Ovary (tissue), 9 donors: ENCODE measurements around the gene WDR18. TPM values are rescaled to one million over a fixed set of nuclear protein-coding genes. Genes with fewer than 3 reads are reported as not detected.

ENCODE experiments used
- DNase-seq, 5 donors: peaks; one replicate each; pipeline ENCODE4 v3.0.0-alpha.2; 2019 to 2020
- H3K27ac ChIP-seq, 2 donors: fragments of 200-600 bp; one replicate each; pipeline versions ENCODE4 v1.5.1 to v1.8.0; 2019 to 2022
- H3K27me3 ChIP-seq: fragments of 200-600 bp; one replicate; pipeline ENCODE4 v1.8.0; 2022
- H3K36me3 ChIP-seq: fragments of 200-600 bp; sonication (generic); one replicate; pipeline ENCODE4 v1.5.1; 2019
- H3K4me1 ChIP-seq: one replicate; pipeline ENCODE4 v1.8.1; 2013; ENCODE audit warnings: mild to moderate bottlenecking, moderate library complexity; ENCODE audit not compliant: insufficient read depth
- H3K4me3 ChIP-seq: fragments of 200-600 bp; sonication (generic); one replicate; pipeline ENCODE4 v1.5.1; 2017
- H3K9me3 ChIP-seq, 2 donors: fragments of 200-600 bp in 1 of 2; sonication (generic) in 1 of 2; one replicate each; pipeline versions ENCODE4 v1.5.1 to v1.8.1; 2013 to 2019; ENCODE audit warnings: mild to moderate bottlenecking in 1 of 2, moderate library complexity in 1 of 2
- EP300 ChIP-seq: sonication (generic); formaldehyde crosslinking; IDR thresholded peaks from one replicate; pipeline ENCODE4 v1.6.1; 2017; ENCODE audit warnings: antibody characterized with exemption
- POLR2A ChIP-seq: fragments of 450-650 bp; IDR thresholded peaks from one replicate; pipeline ENCODE4 v1.6.1; 2017; ENCODE audit warnings: antibody characterized with exemption, mild to moderate bottlenecking, moderate library complexity
- WGBS, 3 donors: extraction: QIAGEN DNeasy Blood & Tissue Kit in 1 of 3; methylation state at CpG; one replicate each; pipeline versions ENCODE4 v1.1.5 to v1.1.7; 2013 to 2017; 5-methylcytosine and 5-hydroxymethylcytosine counted together
- intact Hi-C, 4 donors: fragments of 100-400 bp; cut with DNase I; formaldehyde crosslinking; loops; one replicate each; pipeline versions ENCODE4 v1.11.0 to v1.15.1; 2022 to 2023
- polyA plus RNA-seq, 2 donors: library from polyadenylated mRNA; stranded (reverse); fragments of 200-250 nt in 1 of 2; fragments of 350-450 nt in 1 of 2; fragmentation: Illumina TruSeq in 1 of 2; extraction: RNeasy Lipid Tissue Mini Kit (QIAGEN cat#74804) in 1 of 2; gene quantifications; one replicate each; pipeline ENCODE4 v1.2.3, GENCODE V29; 2013 to 2014
- total RNA-seq, 7 donors: library from RNA; depleted of rRNA in 2 of 7; stranded (reverse); fragments of >200 nt in 2 of 7; fragmentation: NEBNext Ultra II Directional in 3 of 7; extraction: Animal tissue kit (Norgen Biotek cat#: 25700) in 3 of 7; gene quantifications; one replicate each; pipeline versions ENCODE4 v1.1.0 to v1.2.4, GENCODE V29; 2016 to 2023
- TF ChIP-seq, protein P1 (sequence below), 3 donors: fragments of 450-650 bp in 2 of 3; fragments of 200-600 bp in 1 of 3; IDR thresholded peaks; one replicate each; pipeline versions ENCODE4 v1.5.1 to v1.8.0; 2016 to 2022; ENCODE audit warnings: antibody characterized with exemption in 3 of 3, mild to moderate bottlenecking in 1 of 3
- donor health status: DM: no; HTN: no; CAD: no; lungs with moderate emphysema.
- donor health status: DM: no; HTN: no; CAD: no.
- donor health status: Bipolar disorder and iron deficiency.
- donor health status: DM: yes; HTN: yes; CAD: no.
- donor health status: DM: no; HTN: no; CAD: no.
- donor health status: DM: yes; HTN: yes; CAD: no.

The WDR18 gene
- total and polyA plus RNA-seq, 9 donors: 3.5 to 45.6 (median 24.5) TPM

DNA sequence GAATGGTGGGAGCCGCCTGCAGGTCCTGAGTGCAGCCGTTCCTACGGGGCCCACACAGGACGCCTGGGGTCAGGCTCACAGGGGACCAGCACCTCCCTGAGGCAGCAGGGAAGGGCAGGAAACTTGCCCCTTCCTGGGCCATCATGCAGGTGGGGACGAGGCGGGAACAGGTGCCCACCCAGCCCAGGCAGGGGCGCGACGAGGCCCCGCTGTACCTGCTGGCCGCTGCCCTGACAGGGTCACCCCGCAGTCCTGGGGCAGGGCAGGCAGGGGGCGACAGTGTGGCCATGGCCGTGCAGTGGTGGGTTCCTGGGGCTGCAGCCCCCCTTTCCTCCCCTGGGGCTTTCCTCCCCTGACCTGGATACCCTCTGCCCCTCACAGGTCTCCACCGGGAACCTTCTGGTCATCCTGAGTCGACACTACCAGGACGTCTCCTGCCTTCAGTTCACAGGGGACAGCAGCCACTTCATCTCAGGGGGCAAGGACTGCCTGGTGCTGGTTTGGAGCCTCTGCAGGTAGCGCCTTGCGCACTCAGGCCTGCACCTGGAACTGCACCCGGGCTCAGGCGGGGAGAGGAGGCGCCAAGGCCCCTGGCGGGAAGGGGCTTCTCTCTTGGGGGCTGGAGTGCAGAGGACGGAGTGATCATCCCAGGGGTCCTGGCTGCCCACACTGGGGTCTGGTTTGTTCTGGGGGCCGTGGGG lies 5.4 kb downstream of the WDR18 start:
- Histone ChIP-seq H3K27ac (no peak overlapping the region), H3K4me3 (no peak overlapping the region), H3K27me3 (no peaks in the 10 kb centered on the region), H3K36me3 (no peaks in the 10 kb centered on the region), H3K4me1 (no peaks in the 10 kb centered on the region), H3K9me3 (no peaks in the 10 kb centered on the region)
- DNase-seq: peak in 1 of 5 donors; percentile 16
- TF ChIP-seq, protein P1, sequence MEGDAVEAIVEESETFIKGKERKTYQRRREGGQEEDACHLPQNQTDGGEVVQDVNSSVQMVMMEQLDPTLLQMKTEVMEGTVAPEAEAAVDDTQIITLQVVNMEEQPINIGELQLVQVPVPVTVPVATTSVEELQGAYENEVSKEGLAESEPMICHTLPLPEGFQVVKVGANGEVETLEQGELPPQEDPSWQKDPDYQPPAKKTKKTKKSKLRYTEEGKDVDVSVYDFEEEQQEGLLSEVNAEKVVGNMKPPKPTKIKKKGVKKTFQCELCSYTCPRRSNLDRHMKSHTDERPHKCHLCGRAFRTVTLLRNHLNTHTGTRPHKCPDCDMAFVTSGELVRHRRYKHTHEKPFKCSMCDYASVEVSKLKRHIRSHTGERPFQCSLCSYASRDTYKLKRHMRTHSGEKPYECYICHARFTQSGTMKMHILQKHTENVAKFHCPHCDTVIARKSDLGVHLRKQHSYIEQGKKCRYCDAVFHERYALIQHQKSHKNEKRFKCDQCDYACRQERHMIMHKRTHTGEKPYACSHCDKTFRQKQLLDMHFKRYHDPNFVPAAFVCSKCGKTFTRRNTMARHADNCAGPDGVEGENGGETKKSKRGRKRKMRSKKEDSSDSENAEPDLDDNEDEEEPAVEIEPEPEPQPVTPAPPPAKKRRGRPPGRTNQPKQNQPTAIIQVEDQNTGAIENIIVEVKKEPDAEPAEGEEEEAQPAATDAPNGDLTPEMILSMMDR (IDR thresholded peaks at IDR 0.05): no peak
- TF ChIP-seq EP300 (no peak), POLR2A (no peak)
- 86 to 89% (median 87%) methylated on average over 24 to 25 of the region's 25 CpGs for WGBS, 3 donors
- intact Hi-C loops: loop anchor here (10.0 kb wide), 2 partner anchors 135 to 215 kb away; partner anchors contain the start of genes CFD (in 2 of the 4) and ELANE (in 2 of the 4)

DNA sequence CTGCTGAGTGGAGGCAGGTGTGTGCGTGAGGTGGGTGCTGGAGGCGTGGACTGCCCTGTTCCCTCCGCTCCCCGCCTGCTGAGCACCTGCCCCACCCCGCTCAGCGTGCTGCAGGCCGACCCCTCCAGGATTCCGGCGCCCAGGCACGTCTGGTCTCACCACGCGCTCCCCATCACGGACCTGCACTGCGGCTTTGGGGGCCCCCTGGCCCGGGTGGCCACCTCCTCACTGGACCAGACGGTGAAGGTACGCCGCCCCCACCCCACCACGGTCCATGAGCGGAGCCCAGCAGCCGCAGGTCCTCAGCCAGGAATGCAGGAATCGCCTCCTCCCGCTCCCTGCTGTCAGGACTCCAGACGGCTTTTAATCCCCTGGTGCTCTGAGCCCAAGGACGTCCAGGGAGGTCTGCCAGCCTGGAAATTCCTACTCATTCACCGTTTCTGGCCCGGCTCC lies 6.0 kb downstream of the WDR18 start:
- H3K27ac ChIP-seq: no peak overlapping the region
- DNase-seq: peak in 1 of 5 donors; percentile 42
- TF ChIP-seq EP300 (no peak), POLR2A (no peak)
- TF ChIP-seq, protein P1 (IDR thresholded peaks at IDR 0.05): no peak
- H3K27me3 ChIP-seq: no peaks in the 10 kb centered on the region
- WGBS, 3 donors: 30 to 44% (median 41%) methylated on average over 11 to 27 of the region's 27 CpGs
- no peaks in the 10 kb centered on the region for H3K36me3 ChIP-seq
- H3K4me3 ChIP-seq: no peak overlapping the region
- intact Hi-C loops: loop anchor here in 1 of 4 donors (10.0 kb wide), 1 partner anchor 215 kb away; no protein-coding TSS in a partner anchor
- no peaks in the 10 kb centered on the region for H3K4me1 ChIP-seq
- H3K9me3 ChIP-seq: no peaks in the 10 kb centered on the region

DNA sequence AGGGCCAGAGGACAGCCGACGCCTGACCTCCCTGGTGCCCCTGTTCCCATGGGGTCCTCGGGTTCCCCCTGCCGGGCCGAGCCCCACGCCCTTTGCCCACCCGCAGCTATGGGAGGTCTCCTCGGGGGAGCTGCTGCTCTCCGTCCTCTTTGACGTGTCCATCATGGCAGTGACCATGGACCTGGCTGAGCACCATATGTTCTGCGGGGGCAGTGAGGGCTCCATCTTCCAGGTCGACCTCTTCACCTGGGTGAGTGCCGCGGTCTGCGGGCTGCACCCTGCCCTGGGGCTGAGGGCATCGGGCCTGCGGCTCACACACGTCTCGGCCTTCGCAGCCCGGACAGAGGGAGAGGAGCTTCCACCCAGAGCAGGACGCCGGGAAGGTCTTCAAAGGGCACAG lies 6.6 kb downstream of the WDR18 start:
- H3K9me3 ChIP-seq: no peaks in the 10 kb centered on the region
- TF ChIP-seq EP300 (no peak), POLR2A (no peak)
- TF ChIP-seq, protein P1 (IDR thresholded peaks at IDR 0.05): no peak
- intact Hi-C loops: loop anchor here in 1 of 4 donors (10.0 kb wide), 1 partner anchor 216 kb away; no protein-coding TSS in a partner anchor
- WGBS, 3 donors: 81 to 85% (median 84%) methylated on average over 23 of the region's 23 CpGs
- H3K4me1 ChIP-seq: no peaks in the 10 kb centered on the region
- DNase-seq: peak in 1 of 5 donors; percentile 36
- no peak overlapping the region for H3K4me3 ChIP-seq
- H3K27ac ChIP-seq: no peak overlapping the region
- H3K27me3 ChIP-seq: no peaks in the 10 kb centered on the region
- H3K36me3 ChIP-seq: no peaks in the 10 kb centered on the region

GRCh38 chr19:991174-991931 lies 7.2 kb downstream of the WDR18 start:
- Histone ChIP-seq H3K27me3 (no peaks in the 10 kb centered on the region), H3K4me3 (no peak overlapping the region)
- no peak for TF ChIP-seq EP300
- TF ChIP-seq POLR2A: no peak
- TF ChIP-seq, protein P1 (IDR thresholded peaks at IDR 0.05): no peak

More at GRCh38 chr19:991174-991931, 7.2 kb downstream of the WDR18 start:
- intact Hi-C loops: loop anchor here in 1 of 4 donors (10.0 kb wide), 1 partner anchor 217 kb away; no protein-coding TSS in a partner anchor
- DNase-seq: peak in 3 of 5 donors; percentile 37 to 54 (median 44)
- Histone ChIP-seq H3K4me1 (peaks cover 2% of the 10 kb centered on the region), H3K9me3 (no peaks in the 10 kb centered on the region), H3K36me3 (no peaks in the 10 kb centered on the region), H3K27ac (no peak overlapping the region)
- WGBS, 3 donors: 72 to 87% (median 87%) methylated on average over 13 to 44 of the region's 47 CpGs
